HG03097 (cell line): ENCODE results near the gene KRTAP5-6.
"Not testable (repeated sequence)": the region's sequence is repeated elsewhere in the genome, so short reads cannot be mapped to it uniquely, and the experiment has no call there.

Experiments used
- ATAC-seq: cut with Tn5 transposase; IDR thresholded peaks from one replicate; pipeline ENCODE4 v1.9.1; 2021; ENCODE audit not compliant: unreplicated experiment, low FRiP score

The KRTAP5-6 gene

GRCh38 chr11:1661454-1662269 is 35.3 kb upstream of the KRTAP5-6 start:
- not testable (repeated sequence) for ATAC-seq

- not testable (repeated sequence) for ATAC-seq
Measured at GRCh38 chr11:1662699-1663283, 34.2 kb upstream of the KRTAP5-6 start.

- ATAC-seq, result no peak
Measured at GRCh38 chr11:1665313-1665712, 31.7 kb upstream of the KRTAP5-6 start.

- no peak for ATAC-seq
Measured at GRCh38 chr11:1667121-1667850, 29.7 kb upstream of the KRTAP5-6 start.

GRCh38 chr11:1667906-1668305 is 29.1 kb upstream of the KRTAP5-6 start:
- ATAC-seq, result no peak

- ATAC-seq, result no peak
Measured at GRCh38 chr11:1668911-1669473, 28.0 kb upstream of the KRTAP5-6 start.

- ATAC-seq, result no peak
Measured at GRCh38 chr11:1669546-1670218, 27.3 kb upstream of the KRTAP5-6 start.

GRCh38 chr11:1670457-1670856 is 26.5 kb upstream of the KRTAP5-6 start:
- not testable (repeated sequence) for ATAC-seq

- ATAC-seq, result no peak
Measured at GRCh38 chr11:1670905-1671371, 26.1 kb upstream of the KRTAP5-6 start.

GRCh38 chr11:1671658-1672057 is 25.3 kb upstream of the KRTAP5-6 start:
- ATAC-seq, result no peak

GRCh38 chr11:1672613-1673350 is 24.2 kb upstream of the KRTAP5-6 start:
- no peak for ATAC-seq

- no peak for ATAC-seq
Measured at GRCh38 chr11:1673446-1674172, 23.4 kb upstream of the KRTAP5-6 start.

- ATAC-seq, result no peak
Measured at GRCh38 chr11:1674173-1675131, 22.5 kb upstream of the KRTAP5-6 start.

- ATAC-seq, result no peak
Measured at GRCh38 chr11:1675536-1676228, 21.3 kb upstream of the KRTAP5-6 start.

GRCh38 chr11:1676229-1676740 is 20.7 kb upstream of the KRTAP5-6 start:
- no peak for ATAC-seq

- ATAC-seq, result no peak
Measured at GRCh38 chr11:1679881-1680280, 17.1 kb upstream of the KRTAP5-6 start.

- ATAC-seq, result no peak
Measured at GRCh38 chr11:1682225-1682905, 14.6 kb upstream of the KRTAP5-6 start.
